Prostate gland (tissue), 2 donors: ENCODE measurements around the gene IGF1R.

Experiments used
- POLR2AphosphoS5 ChIP-seq: sonication (generic); formaldehyde crosslinking; IDR thresholded peaks from one replicate; pipeline ENCODE4 v1.6.1; 2017; ENCODE audit warnings: antibody characterized with exemption
- TF ChIP-seq, protein P1 (sequence below), 4 experiments: fragments of 200-600 bp in 2 of 4; fragments of 450-650 bp in 2 of 4; sonication (generic) in 2 of 4; IDR thresholded peaks; 1 replicate in 3 of 4; 2 replicates in 1 of 4; pipeline ENCODE4 v1.5.1; 2016 to 2019; ENCODE audit warnings: antibody characterized with exemption in 4 of 4, mild to moderate bottlenecking in 2 of 4, moderate library complexity in 2 of 4

DNA sequence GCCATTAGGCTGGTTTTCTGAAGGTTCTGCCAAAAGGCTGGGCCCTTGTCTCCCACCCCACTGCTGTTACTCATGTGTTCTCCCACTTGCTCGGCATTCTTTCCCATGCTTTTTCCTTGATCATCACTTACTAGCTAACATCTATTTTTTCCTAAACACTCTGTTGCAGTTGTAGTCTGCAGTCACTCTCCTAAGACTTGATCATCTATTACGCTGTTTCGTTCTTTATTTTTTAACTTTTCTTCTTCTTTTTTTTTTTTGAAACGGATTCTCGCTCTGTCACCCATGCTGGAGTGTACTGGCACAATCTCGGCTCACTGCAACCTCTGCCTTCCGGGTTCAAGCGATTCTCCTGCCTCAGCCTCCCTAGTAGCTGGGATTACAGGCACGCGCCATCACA is 176.3 kb downstream of the IGF1R start:
- TF ChIP-seq, protein P1, sequence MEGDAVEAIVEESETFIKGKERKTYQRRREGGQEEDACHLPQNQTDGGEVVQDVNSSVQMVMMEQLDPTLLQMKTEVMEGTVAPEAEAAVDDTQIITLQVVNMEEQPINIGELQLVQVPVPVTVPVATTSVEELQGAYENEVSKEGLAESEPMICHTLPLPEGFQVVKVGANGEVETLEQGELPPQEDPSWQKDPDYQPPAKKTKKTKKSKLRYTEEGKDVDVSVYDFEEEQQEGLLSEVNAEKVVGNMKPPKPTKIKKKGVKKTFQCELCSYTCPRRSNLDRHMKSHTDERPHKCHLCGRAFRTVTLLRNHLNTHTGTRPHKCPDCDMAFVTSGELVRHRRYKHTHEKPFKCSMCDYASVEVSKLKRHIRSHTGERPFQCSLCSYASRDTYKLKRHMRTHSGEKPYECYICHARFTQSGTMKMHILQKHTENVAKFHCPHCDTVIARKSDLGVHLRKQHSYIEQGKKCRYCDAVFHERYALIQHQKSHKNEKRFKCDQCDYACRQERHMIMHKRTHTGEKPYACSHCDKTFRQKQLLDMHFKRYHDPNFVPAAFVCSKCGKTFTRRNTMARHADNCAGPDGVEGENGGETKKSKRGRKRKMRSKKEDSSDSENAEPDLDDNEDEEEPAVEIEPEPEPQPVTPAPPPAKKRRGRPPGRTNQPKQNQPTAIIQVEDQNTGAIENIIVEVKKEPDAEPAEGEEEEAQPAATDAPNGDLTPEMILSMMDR (IDR thresholded peaks at IDR 0.05), result no peak
- TF ChIP-seq POLR2AphosphoS5, result no peak
